ENCODE measurements around the gene ZNF487.

DNA sequence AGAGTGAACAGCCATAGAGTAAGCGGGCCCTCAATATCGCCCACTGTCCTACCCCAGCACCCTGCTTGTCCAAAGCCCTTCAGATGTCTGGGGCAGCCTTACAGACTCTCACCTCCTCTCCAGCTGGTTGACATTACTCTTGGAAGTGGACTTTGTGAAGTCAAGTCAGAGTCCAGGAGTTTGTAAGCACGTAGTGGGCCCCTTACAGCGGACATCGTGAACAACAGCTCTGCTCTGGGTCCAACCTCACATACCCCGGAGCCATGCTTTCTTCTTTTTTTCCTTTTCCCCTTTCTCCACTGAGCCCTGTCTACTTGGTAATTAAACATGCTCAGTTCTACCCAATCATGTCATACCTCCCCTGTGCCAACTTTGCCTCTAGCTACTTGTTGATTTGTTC is 45.4 kb upstream of the ZNF487 start:
- TF ChIP-seq CTCF (IDR thresholded peaks at IDR 0.05; ENCODE audit: borderline replicate concordance, extremely low read depth, low read length, poor library complexity, severe bottlenecking) (no peak), EZH2 (IDR thresholded peaks at IDR 0.05; ENCODE audit: borderline replicate concordance, low read depth, low read length, severe bottlenecking) (no peak)
